AG09319 (cell line): ENCODE measurements around the gene NR2E1.

Source experiments
- DNase-seq: peaks from one replicate; pipeline ENCODE4 v3.0.0-alpha.2; 2010; ENCODE audit warnings: low read depth; ENCODE audit errors: extremely low read depth
- CTCF ChIP-seq: IDR thresholded peaks from 2 replicates; pipeline ENCODE4 v1.5.1; 2011; ENCODE audit warnings: low read depth, mild to moderate bottlenecking, inconsistent platforms, low read length, moderate library complexity

The NR2E1 gene

GRCh38 chr6:108168501-108169463 lies 3.0 kb downstream of the NR2E1 start:
- no peak for DNase-seq
- peak; percentile 2 for TF ChIP-seq CTCF

- TF ChIP-seq CTCF: no peak
- no peak for DNase-seq
These were observed 3.9 kb downstream of the NR2E1 start for GRCh38 chr6:108169464-108170331.

- no peak for DNase-seq
- TF ChIP-seq CTCF: no peak
These were observed 4.8 kb downstream of the NR2E1 start for GRCh38 chr6:108170332-108171290.

- no peak for DNase-seq
These were observed 5.6 kb downstream of the NR2E1 start for GRCh38 chr6:108171291-108171917.

GRCh38 chr6:108171918-108172516 lies 6.2 kb downstream of the NR2E1 start:
- DNase-seq: no peak
- TF ChIP-seq CTCF: no peak

More at GRCh38 chr6:108171291-108171917, 5.6 kb downstream of the NR2E1 start:
- no peak for TF ChIP-seq CTCF
